NCI-H1092 treated with DMSO at 0.1 percent for 48 hours (cell line): ENCODE measurements around the gene XRCC4.
"Not testable (repeated sequence)": the region's sequence is repeated elsewhere in the genome, so short reads cannot be mapped to it uniquely, and the experiment has no call there.

ENCODE experiments used
- DNase-seq: peaks from one replicate; lab custom pipeline; 2025; lab: John Stamatoyannopoulos, UW

The XRCC4 gene

GRCh38 chr5:83353231-83353630 lies 275.9 kb downstream of the XRCC4 start:
- DNase-seq, result no peak

- DNase-seq, result no peak
Measured at GRCh38 chr5:83353774-83354173, 276.4 kb downstream of the XRCC4 start.

- DNase-seq, result no peak
Measured at GRCh38 chr5:83354958-83355357, 277.6 kb downstream of the XRCC4 start.

GRCh38 chr5:83355482-83356014 lies 278.2 kb downstream of the XRCC4 start:
- not testable (repeated sequence) for DNase-seq

GRCh38 chr5:83357621-83358231 lies 280.4 kb downstream of the XRCC4 start:
- DNase-seq, result no peak

GRCh38 chr5:83360573-83360972 lies 283.2 kb downstream of the XRCC4 start:
- DNase-seq, result no peak

- no peak for DNase-seq
Measured at GRCh38 chr5:83362526-83362925, 285.2 kb downstream of the XRCC4 start.

GRCh38 chr5:83363111-83363885 lies 286.0 kb downstream of the XRCC4 start:
- no peak for DNase-seq

GRCh38 chr5:83363886-83364275 lies 286.5 kb downstream of the XRCC4 start:
- DNase-seq, result no peak

- DNase-seq, result no peak
Measured at GRCh38 chr5:83364312-83365299, 287.3 kb downstream of the XRCC4 start.

GRCh38 chr5:83368319-83368718 lies 291.0 kb downstream of the XRCC4 start:
- no peak for DNase-seq

GRCh38 chr5:83368835-83369234 lies 291.5 kb downstream of the XRCC4 start:
- DNase-seq, result no peak

- DNase-seq, result no peak
Measured at GRCh38 chr5:83370957-83371356, 293.6 kb downstream of the XRCC4 start.

GRCh38 chr5:83371726-83372125 lies 294.4 kb downstream of the XRCC4 start:
- no peak for DNase-seq

- DNase-seq, result no peak
Measured at GRCh38 chr5:83374547-83374946, 297.2 kb downstream of the XRCC4 start.

GRCh38 chr5:83375049-83375745 lies 297.9 kb downstream of the XRCC4 start:
- no peak for DNase-seq

- no peak for DNase-seq
Measured at GRCh38 chr5:83376461-83376860, 299.1 kb downstream of the XRCC4 start.

GRCh38 chr5:83377131-83377865 lies 300.0 kb downstream of the XRCC4 start:
- DNase-seq, result no peak

GRCh38 chr5:83378624-83379289 lies 301.4 kb downstream of the XRCC4 start:
- DNase-seq, result no peak

- no peak for DNase-seq
Measured at GRCh38 chr5:83385812-83386211, 308.5 kb downstream of the XRCC4 start.
